Heart left ventricle (tissue), 13 donors: ENCODE measurements around the gene SLC28A3.

Experiments
- POLR2A ChIP-seq, 2 donors: fragments of 450-650 bp; IDR thresholded peaks; one replicate each; pipeline ENCODE4 v1.6.1; 2017; ENCODE audit warnings: antibody characterized with exemption in 2 of 2, mild to moderate bottlenecking in 2 of 2, moderate library complexity in 2 of 2
- TF ChIP-seq, protein P1 (sequence below), 12 donors: fragments of 200-600 bp; sonication (generic) in 4 of 12; IDR thresholded peaks; one replicate each; pipeline versions ENCODE4 v1.5.0 to v1.8.0; 2018 to 2022; ENCODE audit warnings: antibody characterized with exemption in 12 of 12, mild to moderate bottlenecking in 5 of 12
- donor health status: ischemic (EF 13 %, LVEDD 7.1; RV severe dilation, severe dysfunction).
- donor health status: DM: no; HTN: yes; CAD: no.
- donor health status: DM: no; HTN: no; CAD: no.
- donor health status: ischemic (EF 25% LVEDD 6.9; RV normal size, moderate dysfunction).
- donor health status: ischemic (EF 25% LVEDD 5.7; RV mildly dilated, moderate dysfunction).
- donor health status: ischemic (EF 35%, LVEDD 5.7; RV mildly dilated, moderate dysfunction).
- donor health status: nonischemic (EF 11% LVEDD 7.7; RV severe dilation, severe dysfunction).
- donor health status: DM: yes; HTN: yes; CAD: no.
- donor health status: PGD.
- donor health status: ischemic (EF 29% LVEDD 5.4; RV normal size, mild dysfunction).
- donor health status: nonischemic (EF 23%, LVEDD 6.1; RV moderate dilation, normal function).

GRCh38 chr9:84387821-84388220 is 47.3 kb upstream of the SLC28A3 start:
- TF ChIP-seq, protein P1, sequence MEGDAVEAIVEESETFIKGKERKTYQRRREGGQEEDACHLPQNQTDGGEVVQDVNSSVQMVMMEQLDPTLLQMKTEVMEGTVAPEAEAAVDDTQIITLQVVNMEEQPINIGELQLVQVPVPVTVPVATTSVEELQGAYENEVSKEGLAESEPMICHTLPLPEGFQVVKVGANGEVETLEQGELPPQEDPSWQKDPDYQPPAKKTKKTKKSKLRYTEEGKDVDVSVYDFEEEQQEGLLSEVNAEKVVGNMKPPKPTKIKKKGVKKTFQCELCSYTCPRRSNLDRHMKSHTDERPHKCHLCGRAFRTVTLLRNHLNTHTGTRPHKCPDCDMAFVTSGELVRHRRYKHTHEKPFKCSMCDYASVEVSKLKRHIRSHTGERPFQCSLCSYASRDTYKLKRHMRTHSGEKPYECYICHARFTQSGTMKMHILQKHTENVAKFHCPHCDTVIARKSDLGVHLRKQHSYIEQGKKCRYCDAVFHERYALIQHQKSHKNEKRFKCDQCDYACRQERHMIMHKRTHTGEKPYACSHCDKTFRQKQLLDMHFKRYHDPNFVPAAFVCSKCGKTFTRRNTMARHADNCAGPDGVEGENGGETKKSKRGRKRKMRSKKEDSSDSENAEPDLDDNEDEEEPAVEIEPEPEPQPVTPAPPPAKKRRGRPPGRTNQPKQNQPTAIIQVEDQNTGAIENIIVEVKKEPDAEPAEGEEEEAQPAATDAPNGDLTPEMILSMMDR (IDR thresholded peaks at IDR 0.05): no peak
- TF ChIP-seq POLR2A (IDR thresholded peaks at IDR 0.05): no peak
